Suprapubic skin (tissue), 4 donors: ENCODE data around the gene RYR3.

ENCODE experiments used
- POLR2A ChIP-seq, 2 donors: fragments of 450-650 bp; IDR thresholded peaks; one replicate each; pipeline ENCODE4 v1.6.1; 2017; ENCODE audit warnings: antibody characterized with exemption in 2 of 2, mild to moderate bottlenecking in 2 of 2, moderate library complexity in 2 of 2
- POLR2AphosphoS5 ChIP-seq, 3 donors: sonication (generic); formaldehyde crosslinking; IDR thresholded peaks; one replicate each; pipeline ENCODE4 v1.6.1; 2017; ENCODE audit warnings: antibody characterized with exemption in 3 of 3
- TF ChIP-seq, protein P1 (sequence below), 2 donors: fragments of 200-600 bp in 1 of 2; fragments of 450-650 bp in 1 of 2; sonication (generic) in 1 of 2; IDR thresholded peaks; one replicate each; pipeline ENCODE4 v1.5.1; 2016 to 2019; ENCODE audit warnings: antibody characterized with exemption in 2 of 2, mild to moderate bottlenecking in 1 of 2, moderate library complexity in 1 of 2

DNA sequence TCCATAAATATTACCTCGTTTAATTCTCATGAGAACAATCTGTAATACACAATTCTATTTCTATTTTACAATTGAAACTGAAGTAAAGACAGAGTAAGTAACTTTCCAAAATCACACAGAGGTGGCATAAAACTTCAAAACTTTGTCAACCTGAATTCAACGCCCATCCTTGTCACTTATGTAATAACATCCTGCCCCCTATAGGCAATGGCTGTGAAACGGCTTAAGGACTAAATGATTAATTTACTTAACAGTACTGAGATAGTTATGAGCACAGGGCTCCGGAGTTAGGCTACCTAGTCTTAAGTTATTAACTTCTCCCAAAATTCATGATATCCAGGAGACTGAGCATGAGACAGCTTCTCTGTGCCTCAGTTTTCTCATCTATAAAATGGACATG lies 364.5 kb downstream of the RYR3 start:
- TF ChIP-seq, protein P1, sequence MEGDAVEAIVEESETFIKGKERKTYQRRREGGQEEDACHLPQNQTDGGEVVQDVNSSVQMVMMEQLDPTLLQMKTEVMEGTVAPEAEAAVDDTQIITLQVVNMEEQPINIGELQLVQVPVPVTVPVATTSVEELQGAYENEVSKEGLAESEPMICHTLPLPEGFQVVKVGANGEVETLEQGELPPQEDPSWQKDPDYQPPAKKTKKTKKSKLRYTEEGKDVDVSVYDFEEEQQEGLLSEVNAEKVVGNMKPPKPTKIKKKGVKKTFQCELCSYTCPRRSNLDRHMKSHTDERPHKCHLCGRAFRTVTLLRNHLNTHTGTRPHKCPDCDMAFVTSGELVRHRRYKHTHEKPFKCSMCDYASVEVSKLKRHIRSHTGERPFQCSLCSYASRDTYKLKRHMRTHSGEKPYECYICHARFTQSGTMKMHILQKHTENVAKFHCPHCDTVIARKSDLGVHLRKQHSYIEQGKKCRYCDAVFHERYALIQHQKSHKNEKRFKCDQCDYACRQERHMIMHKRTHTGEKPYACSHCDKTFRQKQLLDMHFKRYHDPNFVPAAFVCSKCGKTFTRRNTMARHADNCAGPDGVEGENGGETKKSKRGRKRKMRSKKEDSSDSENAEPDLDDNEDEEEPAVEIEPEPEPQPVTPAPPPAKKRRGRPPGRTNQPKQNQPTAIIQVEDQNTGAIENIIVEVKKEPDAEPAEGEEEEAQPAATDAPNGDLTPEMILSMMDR (IDR thresholded peaks at IDR 0.05): peak in 1 of 2 donors; percentile 10
- no peak for TF ChIP-seq POLR2A (IDR thresholded peaks at IDR 0.05)
- TF ChIP-seq POLR2AphosphoS5 (IDR thresholded peaks at IDR 0.05): no peak
